Neural cell (in vitro differentiated cells): ENCODE measurements around the gene BTBD16. TPM values are rescaled to one million over a fixed set of nuclear protein-coding genes. Genes with fewer than 3 reads are reported as not detected.

Experiments used
- H2AFZ ChIP-seq: fragments of 200-600, 300-800 bp; sonication (generic), shearing (Covaris generic); 2 replicates; pipeline ENCODE4 v1.6.0; 2014; ENCODE audit warnings: low read depth, mild to moderate bottlenecking, antibody characterized with exemption, low read length, moderate library complexity
- H3F3A ChIP-seq: fragments of 200-600 bp; shearing (Covaris generic); 2 replicates; pipeline ENCODE4 v1.6.1; 2016; ENCODE audit warnings: mild to moderate bottlenecking, moderate library complexity, mixed read lengths, antibody characterized with exemption, low read length; ENCODE audit not compliant: insufficient read depth, poor library complexity, severe bottlenecking
- H3K27ac ChIP-seq: fragments of 200-600, 300-800 bp; sonication (generic), shearing (Covaris generic); 2 replicates; pipeline ENCODE4 v1.5.1; 2014; ENCODE audit warnings: mild to moderate bottlenecking, low read length, moderate library complexity
- H3K27me3 ChIP-seq: fragments of 300-800, 200-600 bp; sonication (generic), shearing (Covaris generic); 2 replicates; pipeline ENCODE4 v1.6.0; 2014; ENCODE audit warnings: mild to moderate bottlenecking, low read depth, low read length, moderate library complexity; ENCODE audit not compliant: insufficient read depth
- H3K36me3 ChIP-seq: fragments of 300-800, 200-600 bp; sonication (generic), shearing (Covaris generic); 2 replicates; pipeline ENCODE4 v1.5.1; 2014; ENCODE audit warnings: mild to moderate bottlenecking, antibody characterized with exemption, low read length, moderate library complexity; ENCODE audit not compliant: insufficient read depth
- H3K4me2 ChIP-seq: fragments of 300-800, 200-600 bp; sonication (generic), shearing (Covaris generic); 2 replicates; pipeline ENCODE4 v1.6.0; 2014; ENCODE audit warnings: mild to moderate bottlenecking, low read length
- H3K4me3 ChIP-seq: fragments of 300-800, 200-600 bp; sonication (generic), shearing (Covaris generic); 2 replicates; pipeline ENCODE4 v1.5.1; 2014; ENCODE audit warnings: mild to moderate bottlenecking, low read length, moderate library complexity
- H3K79me2 ChIP-seq: fragments of 200-600 bp; shearing (Covaris generic); replicated peaks from 2 replicates; pipeline ENCODE4 v1.6.0; 2014; ENCODE audit warnings: mild to moderate bottlenecking, low read length, moderate library complexity; ENCODE audit not compliant: insufficient read depth
- H3K9ac ChIP-seq: fragments of 300-800, 200-600 bp; sonication (generic), shearing (Covaris generic); 2 replicates; pipeline ENCODE4 v1.6.1; 2016; ENCODE audit warnings: mild to moderate bottlenecking, low read length, mixed read lengths
- H3K9me2 ChIP-seq: fragments of 200-600 bp; shearing (Covaris generic); 2 replicates; pipeline ENCODE4 v1.6.1; 2016; ENCODE audit warnings: mild to moderate bottlenecking, low read length, mixed read lengths; ENCODE audit not compliant: insufficient read depth
- H3K9me3 ChIP-seq: fragments of 200-600, 300-800 bp; sonication (generic), shearing (Covaris generic); 2 replicates; pipeline ENCODE4 v1.6.1; 2016; ENCODE audit warnings: mild to moderate bottlenecking, mixed run types, low read length, moderate library complexity, mixed read lengths
- H4K20me1 ChIP-seq: fragments of 200-600 bp; shearing (Covaris generic); 2 replicates; pipeline ENCODE4 v1.6.1; 2016; ENCODE audit warnings: mild to moderate bottlenecking, mixed run types; ENCODE audit not compliant: insufficient read depth
- CTCF ChIP-seq: fragments of 450-650 bp; IDR thresholded peaks from 2 replicates; pipeline ENCODE4 v1.5.1; 2014; ENCODE audit warnings: antibody characterized with exemption, mild to moderate bottlenecking, moderate library complexity; ENCODE audit not compliant: poor library complexity, severe bottlenecking
- EP300 ChIP-seq: fragments of 450-650 bp; conservative IDR thresholded peaks from 2 replicates; pipeline ENCODE4 v1.6.1; 2014; ENCODE audit warnings: antibody characterized with exemption, mild to moderate bottlenecking, moderate library complexity; ENCODE audit not compliant: poor library complexity, severe bottlenecking
- EZH2 ChIP-seq: fragments of 200-600, 300-800 bp; shearing (Covaris generic), sonication (generic); IDR thresholded peaks from 2 replicates; pipeline ENCODE4 v1.6.1; 2014; ENCODE audit warnings: antibody characterized with exemption, low read length, borderline replicate concordance, mild to moderate bottlenecking; ENCODE audit not compliant: insufficient read depth, poor library complexity, severe bottlenecking
- MXI1 ChIP-seq: fragments of 450-650 bp; conservative IDR thresholded peaks from 2 replicates; pipeline ENCODE4 v1.6.1; 2014; ENCODE audit warnings: antibody characterized with exemption, mild to moderate bottlenecking; ENCODE audit not compliant: poor library complexity, severe bottlenecking
- POLR2AphosphoS5 ChIP-seq: IDR thresholded peaks from 2 replicates; pipeline ENCODE4 v1.6.1; 2012
- RAD21 ChIP-seq: fragments of 450-650 bp; conservative IDR thresholded peaks from 2 replicates; pipeline ENCODE4 v1.6.1; 2014; ENCODE audit warnings: antibody characterized with exemption, mild to moderate bottlenecking, moderate library complexity
- SMC3 ChIP-seq: fragments of 450-650 bp; conservative IDR thresholded peaks from 2 replicates; pipeline ENCODE4 v1.6.1; 2014; ENCODE audit warnings: antibody characterized with exemption, mild to moderate bottlenecking, moderate library complexity; ENCODE audit not compliant: poor library complexity
- TAF1 ChIP-seq: IDR thresholded peaks from 2 replicates; pipeline ENCODE4 v1.6.1; 2012; ENCODE audit warnings: low read depth
- polyA plus RNA-seq: library from polyadenylated mRNA; depleted of rRNA; stranded (reverse); fragments of >200 nt; gene quantifications from 2 replicates; pipeline ENCODE4 v1.2.3, GENCODE V29; 2014
- TF ChIP-seq, protein P1 (sequence below): IDR thresholded peaks from 2 replicates; pipeline ENCODE4 v1.6.1; 2012; ENCODE audit warnings: borderline replicate concordance

Gene BTBD16
- polyA plus RNA-seq, 1 donor from 2014 or later = not detected

GRCh38 chr10:122282253-122282671, 11.2 kb downstream of the BTBD16 start:
- H4K20me1 ChIP-seq = no peaks in the 10 kb centered on the region
- H3F3A ChIP-seq = no peaks in the 10 kb centered on the region
- H3K79me2 ChIP-seq = no peaks in the 10 kb centered on the region
- no peak overlapping the region for H3K4me3 ChIP-seq
- no peaks in the 10 kb centered on the region for H3K27me3 ChIP-seq
- H3K9me3 ChIP-seq = no peaks in the 10 kb centered on the region
- no peak overlapping the region for H3K27ac ChIP-seq
- TF ChIP-seq EZH2 (no peak), EP300 (no peak), MXI1 (no peak), RAD21 (no peak), POLR2AphosphoS5 (no peak), CTCF (no peak), TAF1 (no peak), SMC3 (no peak)
- TF ChIP-seq, protein P1, sequence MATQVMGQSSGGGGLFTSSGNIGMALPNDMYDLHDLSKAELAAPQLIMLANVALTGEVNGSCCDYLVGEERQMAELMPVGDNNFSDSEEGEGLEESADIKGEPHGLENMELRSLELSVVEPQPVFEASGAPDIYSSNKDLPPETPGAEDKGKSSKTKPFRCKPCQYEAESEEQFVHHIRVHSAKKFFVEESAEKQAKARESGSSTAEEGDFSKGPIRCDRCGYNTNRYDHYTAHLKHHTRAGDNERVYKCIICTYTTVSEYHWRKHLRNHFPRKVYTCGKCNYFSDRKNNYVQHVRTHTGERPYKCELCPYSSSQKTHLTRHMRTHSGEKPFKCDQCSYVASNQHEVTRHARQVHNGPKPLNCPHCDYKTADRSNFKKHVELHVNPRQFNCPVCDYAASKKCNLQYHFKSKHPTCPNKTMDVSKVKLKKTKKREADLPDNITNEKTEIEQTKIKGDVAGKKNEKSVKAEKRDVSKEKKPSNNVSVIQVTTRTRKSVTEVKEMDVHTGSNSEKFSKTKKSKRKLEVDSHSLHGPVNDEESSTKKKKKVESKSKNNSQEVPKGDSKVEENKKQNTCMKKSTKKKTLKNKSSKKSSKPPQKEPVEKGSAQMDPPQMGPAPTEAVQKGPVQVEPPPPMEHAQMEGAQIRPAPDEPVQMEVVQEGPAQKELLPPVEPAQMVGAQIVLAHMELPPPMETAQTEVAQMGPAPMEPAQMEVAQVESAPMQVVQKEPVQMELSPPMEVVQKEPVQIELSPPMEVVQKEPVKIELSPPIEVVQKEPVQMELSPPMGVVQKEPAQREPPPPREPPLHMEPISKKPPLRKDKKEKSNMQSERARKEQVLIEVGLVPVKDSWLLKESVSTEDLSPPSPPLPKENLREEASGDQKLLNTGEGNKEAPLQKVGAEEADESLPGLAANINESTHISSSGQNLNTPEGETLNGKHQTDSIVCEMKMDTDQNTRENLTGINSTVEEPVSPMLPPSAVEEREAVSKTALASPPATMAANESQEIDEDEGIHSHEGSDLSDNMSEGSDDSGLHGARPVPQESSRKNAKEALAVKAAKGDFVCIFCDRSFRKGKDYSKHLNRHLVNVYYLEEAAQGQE = no peak
- H3K9me2 ChIP-seq = no peaks in the 10 kb centered on the region
- H3K36me3 ChIP-seq = no peaks in the 10 kb centered on the region
- H3K9ac ChIP-seq = no peak overlapping the region
- H2AFZ ChIP-seq = no peak overlapping the region
- H3K4me2 ChIP-seq = no peak overlapping the region

GRCh38 chr10:122282909-122283308, 11.8 kb downstream of the BTBD16 start:
- no peaks in the 10 kb centered on the region for H4K20me1 ChIP-seq
- H3F3A ChIP-seq = no peaks in the 10 kb centered on the region
- no peaks in the 10 kb centered on the region for H3K9me3 ChIP-seq
- no peaks in the 10 kb centered on the region for H3K9me2 ChIP-seq
- no peaks in the 10 kb centered on the region for H3K79me2 ChIP-seq
- no peaks in the 10 kb centered on the region for H3K27me3 ChIP-seq
- H3K9ac ChIP-seq = no peak overlapping the region
- H3K4me2 ChIP-seq = no peak overlapping the region
- H2AFZ ChIP-seq = no peak overlapping the region
- no peaks in the 10 kb centered on the region for H3K36me3 ChIP-seq
- H3K27ac ChIP-seq = no peak overlapping the region
- TF ChIP-seq CTCF (no peak), MXI1 (no peak), SMC3 (no peak), TAF1 (no peak), RAD21 (no peak), EP300 (no peak), POLR2AphosphoS5 (no peak), EZH2 (no peak)
- TF ChIP-seq, protein P1 = no peak
- no peak overlapping the region for H3K4me3 ChIP-seq
